GM19438 (cell line): ENCODE results near the gene OSCAR.
"Not testable (repeated sequence)": the region's sequence is repeated elsewhere in the genome, so short reads cannot be mapped to it uniquely, and the experiment has no call there.

Experiments
- ATAC-seq: cut with Tn5 transposase; IDR thresholded peaks from one replicate; pipeline ENCODE4 v1.9.1; 2021; ENCODE audit warnings: low read depth; ENCODE audit not compliant: unreplicated experiment

OSCAR gene

DNA sequence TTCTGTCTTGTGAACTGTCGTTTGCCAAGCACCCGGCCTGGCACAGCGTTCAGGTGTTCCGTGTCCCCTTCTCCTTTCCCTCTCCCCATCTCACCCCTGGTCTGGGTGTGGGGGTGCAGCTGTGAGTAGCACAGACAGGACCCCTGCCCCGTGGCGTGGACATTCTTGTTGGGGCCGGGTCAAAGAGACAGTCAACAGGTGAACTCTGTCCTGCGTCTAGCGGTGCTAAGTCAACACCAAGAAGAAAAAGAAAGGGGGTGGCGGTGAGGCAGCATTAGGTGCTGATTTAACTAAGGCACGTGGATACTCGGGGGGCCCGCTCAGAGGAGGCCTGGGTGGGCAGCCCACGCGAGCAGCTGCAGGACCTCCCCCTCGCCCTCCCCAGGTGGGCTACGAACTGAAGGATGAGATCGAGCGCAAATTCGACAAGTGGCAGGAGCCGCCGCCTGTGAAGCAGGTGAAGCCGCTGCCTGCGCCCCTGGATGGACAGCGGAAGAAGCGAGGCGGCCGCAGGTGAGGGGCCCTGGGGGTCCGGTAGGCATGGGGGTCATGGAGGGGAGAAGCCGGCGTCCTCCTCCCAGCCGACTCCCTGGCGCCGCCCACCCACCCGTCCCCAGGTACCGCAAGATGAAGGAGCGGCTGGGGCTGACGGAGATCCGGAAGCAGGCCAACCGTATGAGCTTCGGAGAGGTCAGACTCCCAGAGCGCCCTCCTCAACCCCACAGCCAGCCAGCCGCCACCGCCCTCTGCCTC, 27.3 kb upstream of the OSCAR start:
- no peak for ATAC-seq

GRCh38 chr19:54125713-54126112, 25.1 kb upstream of the OSCAR start:
- ATAC-seq = no peak

DNA sequence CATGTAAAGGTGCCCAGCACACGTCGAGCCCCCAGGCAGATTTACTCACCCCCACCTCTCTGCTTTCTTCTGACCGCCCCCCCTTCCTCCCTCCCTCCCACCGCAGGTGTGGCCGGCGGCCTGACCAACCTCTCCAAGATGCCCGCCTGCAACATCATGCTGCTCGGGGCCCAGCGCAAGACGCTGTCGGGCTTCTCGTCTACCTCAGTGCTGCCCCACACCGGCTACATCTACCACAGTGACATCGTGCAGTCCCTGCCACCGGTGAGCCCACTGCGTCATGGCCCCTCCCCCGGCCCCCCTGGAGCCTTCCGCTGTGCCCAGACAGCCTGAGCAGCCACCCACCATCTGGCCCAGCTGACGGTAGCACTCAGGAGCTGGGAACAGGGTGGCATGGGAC, 23.8 kb upstream of the OSCAR start:
- ATAC-seq = no peak

GRCh38 chr19:54123682-54124081, 23.1 kb upstream of the OSCAR start:
- ATAC-seq = no peak

DNA sequence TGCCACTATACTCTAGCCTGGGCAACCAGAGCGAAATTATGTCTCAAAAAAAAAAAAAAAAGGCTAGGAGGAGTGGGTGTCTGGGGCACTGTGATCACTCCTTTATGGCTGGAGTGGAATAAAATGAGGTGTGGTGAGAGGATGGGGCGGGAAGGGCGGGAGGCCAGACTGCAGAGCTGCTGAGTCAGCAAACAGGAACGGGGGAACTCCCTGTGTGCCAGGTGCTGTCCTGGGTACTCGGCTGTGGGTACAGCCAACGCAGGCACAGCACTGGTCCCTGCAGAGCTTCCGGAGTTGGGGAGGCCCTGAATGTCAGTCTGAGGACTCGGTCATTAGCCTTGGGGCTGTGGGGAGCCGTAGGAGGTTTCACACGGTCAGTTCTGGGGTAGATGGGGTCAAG, 20.7 kb upstream of the OSCAR start:
- ATAC-seq = no peak

GRCh38 chr19:54115109-54116063, 14.8 kb upstream of the OSCAR start, which contains the start of the genes PRPF31 and TFPT:
PRPF31 (plus strand) TSS chr19:54115754; CDS start chr19:54118279, 2,525 bp downstream.
TFPT (minus strand) TSS chr19:54115657; CDS start chr19:54115269, 388 bp downstream.
- ATAC-seq = peak; percentile 80

GRCh38 chr19:54114340-54115108, 13.9 kb upstream of the OSCAR start:
- no peak for ATAC-seq

DNA sequence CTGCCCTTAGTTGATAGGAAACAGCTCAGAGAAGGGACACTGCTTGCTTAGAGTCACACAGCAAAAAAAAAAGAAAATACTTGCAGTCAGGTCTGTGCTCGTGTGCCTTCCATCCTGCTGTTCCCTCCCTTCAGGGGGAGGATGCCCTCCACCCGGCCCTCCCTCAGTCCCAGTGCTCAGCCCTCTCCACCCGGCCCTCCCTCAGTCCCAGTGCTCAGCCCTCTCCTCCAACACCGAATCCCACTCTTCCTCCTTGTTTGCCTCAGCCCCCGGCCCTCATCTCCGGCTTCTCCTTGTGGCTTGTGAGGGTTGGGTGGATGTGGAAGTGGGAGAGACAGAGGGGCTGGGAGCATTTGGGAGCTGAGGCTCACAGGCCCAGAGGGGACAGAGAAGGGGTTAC, 9.0 kb upstream of the OSCAR start:
- ATAC-seq = no peak

DNA sequence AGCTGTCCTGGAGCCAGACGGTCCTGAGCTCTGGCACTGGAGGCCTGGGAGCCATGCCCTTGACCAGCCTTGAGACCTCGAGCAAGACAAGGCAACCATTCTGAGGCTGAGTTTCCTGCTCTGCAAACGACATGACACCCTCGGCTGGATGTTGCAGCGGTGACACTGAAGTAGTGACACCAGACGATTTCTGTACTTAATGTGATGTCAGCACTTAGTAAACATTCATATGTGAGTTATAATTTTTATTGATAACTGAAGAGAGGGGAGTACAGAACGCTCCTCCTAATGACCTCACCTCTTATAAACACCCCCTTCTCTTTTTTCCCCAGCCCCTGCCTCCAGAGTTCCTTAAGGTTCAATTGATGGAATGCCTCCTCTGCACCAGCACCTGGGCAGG, 7.9 kb upstream of the OSCAR start:
- ATAC-seq = no peak

- no peak for ATAC-seq
These were observed 7.4 kb upstream of the OSCAR start for GRCh38 chr19:54107876-54108490.

- no peak for ATAC-seq
These were observed 6.1 kb upstream of the OSCAR start for GRCh38 chr19:54106716-54107115.

GRCh38 chr19:54105796-54106195, 5.2 kb upstream of the OSCAR start:
- ATAC-seq = no peak

DNA sequence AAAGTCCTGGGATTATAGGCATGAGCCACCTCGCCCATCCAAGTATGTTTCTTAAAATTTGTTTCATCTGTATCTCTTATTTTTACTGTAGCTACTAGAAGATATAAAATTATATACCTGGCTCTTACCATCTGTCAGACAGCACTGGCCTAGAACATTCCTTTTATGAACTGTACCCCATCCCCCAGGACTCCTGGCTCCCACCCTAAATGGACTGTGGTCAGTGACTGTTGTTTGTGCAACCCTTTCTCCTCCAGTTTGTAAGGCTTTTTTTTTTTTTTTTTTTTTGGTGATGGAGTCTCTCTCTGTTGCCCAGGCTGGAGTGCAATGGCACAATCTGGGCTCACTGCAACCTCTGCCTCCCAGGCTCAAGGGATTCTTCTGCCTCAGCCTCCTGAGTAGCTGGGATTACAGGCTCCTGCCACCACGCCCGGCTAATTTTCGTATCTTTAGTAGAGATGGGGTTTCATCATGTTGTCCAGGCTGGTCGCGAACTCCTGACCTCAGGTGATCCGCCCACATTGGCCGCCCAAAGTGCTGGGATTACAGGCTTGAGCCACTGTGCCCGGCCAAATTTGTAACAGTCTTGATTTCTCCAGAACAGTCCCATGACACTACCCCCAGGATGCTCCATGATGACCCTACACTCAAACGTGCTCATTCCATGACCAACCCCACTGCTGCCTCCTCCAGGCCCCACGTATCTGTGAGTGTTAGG, 4.6 kb upstream of the OSCAR start:
- no peak for ATAC-seq

DNA sequence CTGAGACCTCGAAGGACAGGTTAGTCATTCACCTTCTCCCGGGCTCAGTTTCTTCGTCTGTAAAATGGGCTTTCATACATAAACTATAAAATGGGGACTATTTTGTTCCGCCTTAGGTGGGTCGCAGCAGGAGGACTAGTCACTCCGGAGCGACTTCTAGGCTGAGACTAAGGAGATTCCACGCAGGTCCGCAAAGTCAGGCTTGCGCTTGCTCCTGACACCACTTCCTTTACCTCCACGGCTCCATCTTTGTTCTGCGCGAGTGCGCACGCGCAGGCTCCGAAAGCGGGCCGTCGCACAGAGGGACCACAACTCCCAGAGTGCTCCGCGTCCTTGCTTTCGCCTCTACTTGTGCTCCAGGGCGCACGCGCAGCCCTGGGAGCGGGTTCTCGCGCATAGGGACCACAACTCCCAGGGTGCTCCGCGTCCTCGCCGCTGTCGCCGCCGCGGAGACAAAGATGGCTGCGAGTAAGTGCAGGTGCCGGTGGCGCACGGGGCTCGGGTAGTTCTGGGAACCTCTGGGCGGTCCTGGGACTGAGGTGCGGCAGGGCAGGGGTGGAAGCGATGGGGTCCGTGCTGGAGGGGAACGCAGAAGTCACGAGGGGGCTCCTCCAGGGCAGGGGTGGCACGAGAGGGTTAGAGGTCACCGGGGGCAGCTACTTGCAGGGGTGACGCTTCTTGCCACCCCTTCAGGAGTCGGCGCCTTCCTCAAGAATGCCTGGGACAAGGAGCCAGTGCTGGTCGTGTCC, 2.0 kb upstream of the OSCAR start, which contains the start of gene NDUFA3:
NDUFA3 (plus strand) TSS at position 435 of the 749 bp plus-strand sequence; CDS start at position 459, 24 bp downstream.
- ATAC-seq = peak; percentile 81

GRCh38 chr19:54099903-54100255, 724 bp downstream of the OSCAR start:
- not testable (repeated sequence) for ATAC-seq

DNA sequence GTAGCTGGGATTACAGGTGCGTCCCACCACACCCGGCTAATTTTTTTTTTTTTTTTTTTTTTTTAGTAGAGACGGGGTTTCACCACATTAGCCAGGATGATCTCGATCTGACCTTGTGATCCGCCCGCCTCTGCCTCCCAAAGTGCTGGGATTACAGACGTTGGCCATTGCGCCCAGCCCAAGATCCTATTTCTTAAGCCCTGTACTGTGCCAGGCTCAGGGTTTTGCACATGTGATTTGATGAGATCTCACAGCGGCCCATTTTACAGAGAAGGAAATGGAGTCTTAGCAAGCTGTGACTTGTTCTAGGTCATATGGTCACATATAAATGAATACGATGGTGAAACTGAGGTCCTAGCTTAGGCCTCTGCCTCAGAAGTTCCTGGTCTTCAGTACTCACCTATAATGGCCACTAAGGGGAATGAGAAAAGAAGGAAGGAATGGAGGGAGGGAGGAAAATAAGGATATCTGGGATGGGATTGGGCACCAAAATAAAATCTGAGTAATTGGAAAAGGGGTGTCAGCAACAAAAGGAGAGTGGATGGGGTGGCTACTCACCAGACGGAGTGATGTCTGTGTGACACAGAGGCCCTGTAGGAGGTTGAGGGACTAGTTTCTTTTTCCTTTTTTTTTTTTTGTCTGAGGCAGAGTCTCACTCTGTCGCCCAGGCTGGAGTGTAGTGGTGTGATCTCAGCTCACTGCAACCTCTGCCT, 1.3 kb downstream of the OSCAR start:
- ATAC-seq = no peak

- ATAC-seq = no peak
These were observed 3.9 kb downstream of the OSCAR start for GRCh38 chr19:54096617-54097106.
